Cardiac septum (tissue), 1 donor: ENCODE measurements around the gene PRXL2A. TPM values are rescaled to one million over a fixed set of nuclear protein-coding genes. Genes with fewer than 3 reads are reported as not detected.
"Not testable (repeated sequence)": the region's sequence is repeated elsewhere in the genome, so short reads cannot be mapped to it uniquely, and the experiment has no call there.

Experiments
- DNase-seq: peaks from one replicate; pipeline ENCODE4 v3.0.0-alpha.2; 2020; ENCODE audit warnings: low spot score
- intact Hi-C: fragments of 100-400 bp; cut with DNase I; formaldehyde crosslinking; loops from one replicate; pipeline ENCODE4 v1.14.0; 2022
- total RNA-seq: library from RNA; stranded (reverse); fragmentation: NEBNext Ultra II Directional; extraction: Animal tissue kit (Norgen Biotek cat#: 25700); gene quantifications from one replicate; pipeline ENCODE4 v1.2.1, GENCODE V29; 2021
- donor health status: DM: no; HTN: no; CAD: no.

Gene PRXL2A
- total RNA-seq, 1 donor from 2014 or later, result 54.3 TPM

DNA sequence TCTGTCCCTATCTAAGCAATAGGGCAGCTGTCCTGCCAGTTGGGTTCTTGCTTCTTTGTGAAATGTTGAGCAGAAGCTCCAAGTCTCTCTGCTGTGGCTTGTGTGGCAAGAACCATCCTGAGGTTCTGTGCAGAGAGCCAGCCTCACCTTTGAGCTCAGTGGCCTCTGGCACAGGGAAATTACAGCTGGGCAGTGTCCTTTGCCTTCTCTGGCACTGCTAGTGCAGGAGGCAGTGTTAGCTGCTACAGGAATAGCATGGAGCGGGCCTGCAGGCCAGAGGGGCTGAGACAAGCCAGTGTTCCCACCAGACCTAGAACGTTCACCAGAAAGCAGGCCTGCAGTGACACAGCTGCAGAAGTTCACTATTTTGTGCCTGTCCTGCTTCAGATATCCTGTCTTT lies 1.8 kb downstream of the PRXL2A start:
- intact Hi-C loops, result no loop called here
- DNase-seq, result no peak

DNA sequence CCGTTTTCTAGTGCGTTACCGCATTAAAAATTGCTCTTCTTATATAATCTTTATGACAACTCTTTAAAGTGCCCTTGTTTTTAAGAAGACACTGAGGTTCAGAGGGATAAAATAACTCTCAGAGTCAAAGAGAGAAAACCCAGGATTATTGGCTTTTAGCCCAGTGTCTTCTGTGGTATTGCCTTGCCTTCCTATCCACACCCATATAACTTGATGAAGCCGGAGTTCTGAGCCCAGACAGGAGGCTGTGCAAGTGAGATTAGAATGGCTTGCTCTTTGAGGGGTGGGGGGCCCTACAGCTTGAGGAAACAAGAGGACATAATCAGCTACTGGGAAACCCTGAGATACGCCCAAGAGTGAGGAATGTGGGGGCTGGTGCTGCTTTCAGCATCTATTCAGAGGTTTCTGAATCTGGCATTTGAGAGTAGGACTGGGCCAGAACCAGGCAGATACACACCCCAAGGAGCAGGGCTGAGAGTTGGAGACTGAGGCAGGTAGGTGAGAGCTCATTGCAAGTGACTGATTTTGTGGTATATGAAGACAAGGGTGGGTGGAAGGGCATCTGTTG lies 2.3 kb downstream of the PRXL2A start:
- intact Hi-C loops, result no loop called here
- DNase-seq, result no peak

DNA sequence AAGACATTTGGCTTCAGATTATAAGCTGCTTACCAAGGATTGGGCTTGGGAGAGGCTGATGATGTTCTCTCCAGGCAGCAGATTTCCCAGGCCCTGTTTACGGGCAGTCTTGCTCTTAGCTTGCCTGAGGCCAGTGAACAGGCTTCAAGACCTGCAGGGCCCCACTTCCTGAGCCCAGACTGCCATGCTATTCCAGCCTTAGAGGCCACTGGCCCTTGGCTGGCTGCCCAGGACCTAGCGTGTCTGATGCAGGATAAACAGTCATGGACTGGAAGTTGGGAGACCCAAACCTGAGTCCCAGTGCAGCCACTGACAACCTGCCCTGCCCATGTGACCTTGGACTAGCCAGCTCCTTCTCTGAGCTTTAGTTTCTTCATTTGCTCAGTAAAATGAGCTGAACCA lies 2.9 kb downstream of the PRXL2A start:
- intact Hi-C loops, result no loop called here
- DNase-seq, result no peak

DNA sequence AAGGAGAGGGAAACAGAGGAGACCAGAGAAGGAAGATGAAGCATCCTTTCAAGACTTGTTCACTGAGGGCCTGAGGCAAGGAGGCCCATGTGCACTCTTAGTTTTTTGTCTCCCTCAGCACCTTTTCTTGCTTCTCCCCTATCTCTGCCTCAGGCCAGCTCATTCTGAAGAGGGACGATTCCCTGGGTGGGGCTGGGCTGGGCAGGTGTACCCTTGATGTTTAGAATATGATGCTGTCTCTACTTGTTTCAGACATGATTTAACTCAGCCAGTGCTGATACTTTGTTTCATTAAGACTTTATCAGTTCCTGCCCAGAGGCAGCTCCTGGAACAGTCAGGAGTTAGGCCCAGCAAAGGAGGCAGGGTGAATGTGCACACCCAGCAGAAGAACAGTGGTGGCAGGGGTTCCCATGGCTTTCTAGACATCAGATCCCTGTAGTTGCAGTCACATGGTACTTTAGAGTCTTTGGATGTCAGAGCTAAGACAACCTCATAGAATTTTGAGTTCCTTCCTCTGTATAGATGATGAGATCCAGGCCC lies 3.4 kb downstream of the PRXL2A start:
- intact Hi-C loops, result no loop called here
- no peak for DNase-seq

DNA sequence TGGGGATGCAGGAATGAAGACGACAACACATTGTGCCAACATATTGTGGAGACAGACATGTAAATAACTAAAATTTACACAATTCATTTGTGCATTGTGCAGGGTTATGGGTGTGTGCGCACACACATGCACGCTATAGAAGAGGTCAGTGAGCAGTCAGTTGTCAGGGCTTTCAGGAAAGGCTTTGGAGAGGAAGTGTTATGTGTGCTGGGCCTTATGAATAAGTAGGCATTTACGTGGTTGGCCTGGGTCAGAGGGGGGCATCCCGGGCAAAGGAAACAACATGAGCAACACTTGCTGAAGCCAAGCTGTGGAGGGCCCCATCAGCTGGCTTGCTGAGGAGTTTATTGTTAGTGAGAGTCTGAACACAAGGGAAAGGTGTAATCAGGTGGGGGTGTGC lies 4.1 kb downstream of the PRXL2A start:
- intact Hi-C loops, result no loop called here

DNA sequence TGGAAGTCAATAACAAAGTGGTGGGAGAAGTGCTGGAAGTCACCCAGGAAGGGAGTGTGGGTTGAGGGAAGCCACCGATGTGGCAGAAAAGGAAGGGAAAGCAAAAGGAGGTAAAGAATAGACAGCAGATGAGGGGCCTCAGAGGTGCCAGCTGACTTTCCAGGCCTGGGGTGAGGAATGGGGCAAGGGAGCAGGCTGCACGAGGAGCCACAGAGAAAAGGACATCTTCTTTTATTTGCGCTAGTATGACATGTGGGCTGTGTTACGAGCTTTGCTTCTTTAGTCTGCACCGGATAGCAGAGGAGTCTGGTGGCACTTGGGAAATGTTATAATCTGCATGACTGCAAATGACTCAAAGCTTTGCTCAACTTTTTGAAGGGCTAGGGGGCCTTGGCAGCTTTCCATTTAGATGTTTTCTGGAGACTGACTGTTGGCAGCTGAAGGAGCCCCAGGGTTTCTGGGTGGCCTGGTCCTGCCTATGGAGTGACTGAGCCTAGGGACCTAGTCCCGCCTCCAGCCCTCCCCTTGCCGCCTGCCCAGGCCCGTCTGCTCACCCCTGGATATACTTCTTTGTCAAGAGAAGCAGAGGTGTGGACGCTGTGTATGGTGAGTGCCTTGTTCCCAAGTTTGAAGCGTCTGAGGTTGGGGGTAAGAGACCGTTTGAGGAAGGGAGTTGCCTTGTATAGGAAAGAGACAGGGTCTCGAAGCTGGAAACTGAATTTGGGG lies 5.1 kb downstream of the PRXL2A start:
- DNase-seq, result no peak
- intact Hi-C loops, result no loop called here

More for the DNA sequence above, 4.1 kb downstream of the PRXL2A start:
- DNase-seq, result no peak

DNA sequence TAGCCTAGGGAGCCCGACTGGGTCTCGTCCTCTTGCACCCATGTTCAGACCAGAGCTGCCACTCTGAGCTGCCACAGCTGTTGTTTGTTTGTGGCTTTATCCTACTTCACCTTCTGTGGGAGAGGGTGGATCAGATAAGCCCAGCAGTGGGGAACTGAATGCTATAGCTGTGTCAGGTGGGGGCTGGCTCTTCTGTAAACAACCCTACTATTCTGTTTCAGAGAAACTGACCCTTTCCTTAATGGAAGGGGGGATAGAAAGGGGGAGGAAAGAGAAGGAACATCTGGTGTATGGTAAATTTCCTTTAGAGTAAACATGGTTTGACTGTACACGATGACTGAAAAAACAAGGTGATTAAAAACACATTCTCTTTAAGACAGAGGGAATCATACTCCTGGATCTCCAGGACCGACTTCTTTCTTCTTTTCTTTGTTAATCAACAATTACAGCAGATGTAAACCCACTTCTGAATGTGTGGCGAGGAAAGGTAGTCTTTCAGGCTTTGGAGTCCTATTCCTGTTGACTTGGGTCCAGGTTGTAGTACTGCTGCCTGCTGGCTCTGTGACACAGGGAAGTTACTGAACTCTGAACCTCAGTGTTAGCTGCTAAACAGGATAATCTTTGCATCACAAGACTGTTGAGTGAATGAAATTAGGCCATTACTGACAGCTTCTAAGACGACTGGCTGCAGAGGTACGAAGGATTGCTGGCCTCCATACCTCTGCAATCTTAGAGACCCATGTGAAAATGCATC lies 6.0 kb downstream of the PRXL2A start:
- no peak for DNase-seq
- intact Hi-C loops, result loop anchor here (2.0 kb wide), 1 partner anchor 38 kb away; no protein-coding TSS in a partner anchor

DNA sequence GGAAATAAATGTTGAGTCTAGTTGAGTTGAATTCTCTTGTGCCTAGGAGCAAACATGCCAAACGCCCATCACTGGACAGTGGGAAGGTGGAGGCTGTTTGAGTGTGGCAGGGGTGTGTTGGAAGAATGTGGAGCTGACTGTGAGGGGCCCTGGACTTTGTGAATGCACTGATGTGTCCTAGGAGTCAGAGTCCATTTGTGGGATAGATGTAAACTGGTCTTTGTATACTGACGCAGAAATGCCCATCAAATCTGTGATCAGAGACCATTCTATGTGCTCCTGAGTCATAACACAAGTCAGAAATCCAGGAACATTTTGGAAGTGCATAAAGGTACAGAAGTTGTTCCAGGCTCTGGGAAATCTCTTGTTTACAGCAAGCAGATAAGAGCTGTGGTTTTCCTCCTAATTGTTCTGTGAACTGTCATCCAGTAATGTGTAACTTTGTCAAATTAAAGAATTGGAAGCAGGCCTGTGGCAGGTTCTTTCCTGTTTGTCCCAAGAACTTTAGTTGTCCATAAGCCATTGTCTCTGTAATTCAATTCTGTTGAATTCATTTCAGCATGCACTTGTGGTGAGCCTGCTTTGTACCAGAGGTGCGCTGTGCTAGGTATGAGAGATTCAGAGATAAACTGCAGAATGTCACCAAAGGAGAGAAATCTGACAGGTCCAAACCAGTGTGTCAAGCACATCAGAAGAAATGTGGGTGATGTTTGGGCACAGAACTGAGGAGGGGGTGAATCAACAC lies 7.6 kb downstream of the PRXL2A start:
- intact Hi-C loops, result loop anchor here (2.0 kb wide), 1 partner anchor 37 kb away; no protein-coding TSS in a partner anchor
- DNase-seq, result no peak

DNA sequence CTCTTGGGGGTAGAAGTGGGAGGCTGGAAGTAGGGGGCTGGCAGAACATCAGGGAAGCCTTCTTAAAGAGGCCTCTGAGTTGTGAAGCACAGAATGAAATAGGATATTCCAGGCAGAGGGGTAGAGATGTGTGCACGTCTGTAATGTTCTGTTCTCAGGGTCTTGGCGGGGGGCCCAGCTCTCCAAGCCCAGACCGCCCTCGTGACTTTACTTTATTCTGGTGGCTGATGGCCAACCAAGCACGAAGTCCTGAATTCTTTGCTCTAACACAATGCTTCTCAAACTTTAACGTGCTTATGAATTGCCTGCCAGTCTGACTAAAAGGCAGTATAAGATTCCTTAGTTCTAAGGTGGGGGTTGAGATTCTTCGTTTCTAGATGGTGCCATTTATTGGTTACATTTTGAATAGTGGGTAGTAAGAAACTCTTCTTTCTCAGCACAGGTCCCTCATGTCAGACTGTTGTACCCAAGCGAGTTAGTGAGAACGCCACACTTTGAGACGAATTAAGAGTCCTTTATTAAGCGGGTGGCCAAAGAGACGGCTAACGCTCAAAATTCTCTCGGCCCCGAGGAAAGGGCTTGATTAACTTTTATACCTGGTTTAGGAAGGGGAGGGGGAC lies 8.2 kb downstream of the PRXL2A start:
- no peak for DNase-seq
- intact Hi-C loops, result no loop called here

DNA sequence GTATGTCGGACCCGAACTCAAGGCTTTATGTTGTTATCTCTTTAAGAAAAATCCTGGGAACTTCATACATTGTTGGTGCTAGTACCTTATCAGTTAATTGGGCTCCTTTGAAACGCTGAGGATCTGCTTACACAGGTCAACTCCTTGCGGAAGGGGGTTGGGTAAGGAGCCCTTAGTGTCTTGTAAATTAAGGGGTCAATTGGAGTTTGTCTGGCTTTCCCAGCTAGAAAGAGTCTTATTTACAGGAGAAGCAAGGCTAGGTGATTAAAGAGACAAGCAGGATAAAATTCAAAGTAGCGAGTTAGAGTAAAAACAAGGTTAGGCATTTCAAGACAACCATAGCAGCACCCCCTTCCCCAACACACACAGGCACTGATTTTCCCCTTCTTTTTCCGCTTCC lies 8.9 kb downstream of the PRXL2A start:
- intact Hi-C loops, DNase-seq: not testable (repeated sequence)

DNA sequence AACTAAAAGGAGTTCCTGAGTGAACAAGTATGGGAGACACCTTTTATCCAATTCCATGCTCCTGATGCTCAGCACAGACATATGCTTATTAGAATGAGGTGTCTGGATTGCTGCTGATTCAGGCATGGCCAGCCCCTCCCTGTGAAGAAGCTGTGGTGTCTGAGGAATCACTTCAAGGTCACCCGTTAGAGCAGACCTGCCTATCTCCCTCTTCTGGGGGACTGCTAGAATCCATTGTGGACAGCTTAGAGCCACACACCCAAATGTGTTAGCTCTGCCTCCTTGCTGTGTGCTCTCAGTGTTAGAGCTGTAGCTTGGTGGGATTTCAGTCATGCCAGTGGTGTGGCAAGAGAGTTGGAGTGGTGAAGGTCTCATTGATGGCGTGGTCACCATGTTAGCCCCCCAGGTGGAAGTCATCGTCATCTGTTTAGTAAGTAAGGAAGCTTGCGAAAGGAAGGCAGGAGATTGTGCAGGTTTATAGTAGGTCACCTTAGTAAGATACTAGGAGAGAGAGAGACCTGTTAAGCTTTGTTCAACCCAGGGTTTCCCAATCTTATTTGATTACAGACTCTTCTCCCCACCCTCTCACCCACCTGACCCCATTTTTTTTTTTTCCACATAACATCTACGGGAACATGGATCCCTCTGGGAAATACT lies 12.8 kb downstream of the PRXL2A start:
- DNase-seq, result no peak
- intact Hi-C loops, result no loop called here

DNA sequence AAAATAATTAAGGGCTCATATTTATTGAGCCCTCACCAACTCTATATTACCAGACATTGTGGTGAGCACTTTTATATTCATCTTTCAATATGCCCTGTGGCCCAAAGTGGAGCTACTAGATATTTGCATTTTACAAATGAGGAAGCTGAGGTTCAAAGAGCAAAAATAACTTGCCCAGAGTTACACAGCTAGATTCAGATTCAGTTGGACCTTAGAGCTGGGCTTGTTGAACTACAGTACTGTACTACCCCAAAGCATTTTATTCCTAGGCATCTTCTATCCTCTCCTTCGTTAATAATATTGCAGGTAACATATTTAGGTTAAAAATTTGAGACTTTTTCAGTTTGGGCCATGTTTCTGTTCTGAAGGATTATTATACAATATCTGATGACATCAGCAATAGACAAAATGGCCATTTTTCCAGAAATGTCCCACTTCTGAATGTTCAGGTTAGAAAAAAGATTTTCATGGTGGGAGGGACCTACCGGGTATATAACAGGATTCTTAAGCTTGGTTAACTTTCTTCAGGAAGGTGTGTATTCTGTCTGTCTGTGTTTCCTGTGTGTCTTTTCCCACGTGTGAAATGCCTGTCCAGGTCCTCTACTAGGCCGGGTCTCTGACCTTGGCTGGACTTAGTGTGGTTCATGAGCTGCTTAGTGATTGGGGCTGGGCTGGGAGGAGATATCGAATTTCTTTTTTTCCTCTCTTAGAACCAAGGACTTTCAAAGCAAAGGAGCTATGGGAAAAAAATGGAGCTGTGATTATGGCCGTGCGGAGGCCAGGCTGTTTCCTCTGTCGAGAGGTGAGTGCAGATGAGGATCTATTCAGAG lies 13.6 kb downstream of the PRXL2A start:
- no peak for DNase-seq
- intact Hi-C loops, result no loop called here

DNA sequence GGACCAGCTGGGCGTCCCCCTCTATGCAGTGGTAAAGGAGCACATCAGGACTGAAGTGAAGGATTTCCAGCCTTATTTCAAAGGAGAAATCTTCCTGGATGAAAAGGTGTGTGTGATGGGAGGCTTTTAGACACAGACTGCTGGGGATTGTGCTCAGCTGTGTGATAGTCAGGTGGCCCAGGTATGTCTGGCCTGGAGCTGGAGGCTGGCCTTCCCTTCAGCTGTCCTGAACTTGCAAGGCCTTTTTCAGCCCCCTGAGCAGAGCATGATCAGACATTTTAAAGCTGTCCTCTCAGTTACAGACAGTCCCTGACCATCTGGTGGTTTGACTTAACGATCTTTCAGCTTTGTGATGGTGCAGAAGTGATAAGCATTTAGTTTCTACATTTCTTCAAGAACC lies 17.6 kb downstream of the PRXL2A start:
- no peak for DNase-seq
- intact Hi-C loops, result no loop called here

DNA sequence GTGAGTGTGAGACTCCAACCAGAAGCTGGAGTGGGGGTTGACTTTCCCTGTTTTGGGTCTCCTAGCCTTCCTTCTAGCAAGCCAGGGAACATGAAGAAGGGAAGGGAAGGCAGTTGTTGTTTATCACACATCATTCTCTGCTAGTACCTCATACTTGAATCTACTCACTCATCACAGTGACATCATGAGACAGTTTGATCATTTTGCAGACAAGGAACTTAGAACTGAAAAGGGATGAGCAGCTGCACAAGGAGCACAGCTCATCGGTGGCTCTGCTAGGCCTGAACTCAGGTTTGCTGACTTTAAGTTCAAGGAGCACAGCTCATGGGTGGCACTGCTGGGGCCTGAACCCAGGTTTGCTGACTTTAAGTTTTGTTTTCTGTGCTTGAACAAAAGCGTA lies 19.2 kb downstream of the PRXL2A start:
- intact Hi-C loops, result no loop called here
- no peak for DNase-seq

DNA sequence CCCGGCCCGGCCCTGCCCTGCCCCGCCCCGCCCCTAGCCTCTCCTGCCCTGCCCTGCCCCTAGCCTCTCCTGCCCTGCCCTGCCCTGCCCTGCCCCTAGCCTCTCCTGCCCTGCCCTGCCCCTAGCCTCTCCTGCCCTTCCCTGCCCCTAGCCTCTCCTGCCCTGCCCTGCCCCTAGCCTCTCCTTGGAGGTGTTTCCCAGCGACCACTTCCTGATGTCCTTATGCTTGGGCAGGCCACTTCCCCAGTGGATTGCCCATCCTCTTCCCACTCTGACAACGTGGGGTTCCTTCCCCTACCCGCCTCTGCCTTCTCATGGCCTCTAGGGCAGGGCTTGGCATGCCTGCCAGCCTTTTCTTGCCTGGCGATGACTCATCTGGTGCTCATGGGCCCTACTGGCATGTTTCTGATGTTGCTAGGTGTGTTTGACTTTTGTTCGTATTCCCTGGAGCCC lies 21.2 kb downstream of the PRXL2A start:
- intact Hi-C loops, result no loop called here

DNA sequence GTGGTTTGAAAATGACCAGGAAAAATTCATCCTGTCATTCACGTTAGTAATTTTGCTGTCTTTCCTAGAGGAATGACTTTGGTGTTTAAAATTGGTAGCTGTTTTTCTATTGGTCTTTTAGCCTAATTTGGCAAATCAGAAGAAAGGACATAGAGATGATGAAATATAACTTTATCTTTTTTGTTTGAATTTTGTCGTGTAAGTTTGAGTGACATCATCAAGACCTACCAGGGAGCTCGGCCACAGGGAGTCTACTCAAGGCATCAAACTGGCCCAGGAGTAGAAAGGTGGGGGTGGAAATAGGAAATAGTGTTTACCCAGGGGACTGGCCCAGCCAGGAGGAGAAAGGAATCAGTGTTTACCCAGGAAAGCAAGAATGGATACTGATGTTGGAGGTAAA lies 24.8 kb downstream of the PRXL2A start:
- intact Hi-C loops, result no loop called here
- no peak for DNase-seq

More for the DNA sequence above, 21.2 kb downstream of the PRXL2A start:
- no peak for DNase-seq

DNA sequence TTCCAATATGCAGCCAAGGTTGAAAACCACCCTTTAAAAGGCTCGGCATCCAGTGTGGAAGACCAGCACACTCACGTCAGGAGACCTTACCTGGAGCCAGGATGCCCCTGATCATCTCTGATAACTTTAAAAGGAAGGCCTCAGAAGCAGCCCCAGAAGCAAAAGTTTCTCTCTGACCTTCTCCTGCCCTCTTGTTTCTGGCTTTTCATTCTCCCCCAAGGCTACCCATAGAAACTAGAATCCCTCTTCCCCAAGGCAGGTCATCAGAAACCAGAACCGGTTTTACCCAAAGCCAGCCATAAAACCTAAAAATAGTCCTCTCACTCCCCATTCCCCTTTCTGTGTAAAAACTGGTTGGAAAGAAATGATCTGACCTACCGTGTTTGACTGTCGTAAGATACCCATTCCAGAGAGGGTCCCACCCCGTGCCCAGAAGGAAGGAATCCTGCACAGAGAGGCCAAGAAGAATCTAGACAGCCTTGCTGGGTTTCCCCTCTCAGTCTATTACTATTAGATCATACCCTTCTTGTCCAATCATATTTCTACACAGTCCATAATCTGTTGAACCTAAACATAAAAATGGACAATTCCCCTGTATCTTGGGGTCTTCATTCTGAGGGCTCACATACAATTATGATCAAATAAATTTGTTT lies 28.2 kb downstream of the PRXL2A start:
- intact Hi-C loops, result no loop called here

More for the DNA sequence above, 28.2 kb downstream of the PRXL2A start:
- no peak for DNase-seq
